H1 (cell line): ENCODE measurements around the gene DEGS1. TPM values are rescaled to one million over a fixed set of nuclear protein-coding genes. Genes with fewer than 3 reads are reported as not detected.

Experiments used
- CTCF ChIA-PET: fragments of 300-600 bp; sonication (Branson Sonifier 250); formaldehyde crosslinking; loops from one replicate; lab custom pipeline; 2021; ENCODE audit not compliant: partially characterized antibody; lab: Charles Lee
- POLR2A ChIA-PET: fragments of 300-600 bp; sonication (Branson Sonifier 250); formaldehyde crosslinking; loops from one replicate; lab custom pipeline; 2021; ENCODE audit warnings: inconsistent platforms; ENCODE audit not compliant: partially characterized antibody; lab: Charles Lee
- DNase-seq, 2 experiments: peaks; one replicate each; pipeline versions ENCODE4 v3.0.0 to v3.0.0-alpha.2; 2010 to 2022; ENCODE audit warnings: low spot score in 2 of 2, low read depth in 1 of 2, mixed read lengths in 1 of 2
- FAIRE-seq: peaks from 2 replicates; lab custom pipeline; 2011; peaks lifted over from hg19 to GRCh38; lab: Jason Lieb, UNC
- H2AFZ ChIP-seq: 2 replicates; pipeline ENCODE4 v1.8.1; 2012; ENCODE audit warnings: low read length, inconsistent platforms
- H2AK5ac ChIP-seq: 2 replicates; pipeline ENCODE4 v1.6.1; 2013; ENCODE audit warnings: low read depth, low read length
- H2BK120ac ChIP-seq: replicated peaks from 2 replicates; pipeline ENCODE3; 2013; ENCODE audit warnings: low read depth, low read length, inconsistent platforms
- H2BK12ac ChIP-seq: 2 replicates; pipeline ENCODE4 v1.6.1; 2013; ENCODE audit warnings: low read depth, low read length
- H2BK15ac ChIP-seq: 2 replicates; pipeline ENCODE4 v1.6.1; 2013; ENCODE audit warnings: low read length
- H2BK20ac ChIP-seq: 2 replicates; pipeline ENCODE4 v1.6.1; 2013; ENCODE audit warnings: low read length
- H2BK5ac ChIP-seq: 2 replicates; pipeline ENCODE4 v1.6.1; 2013; ENCODE audit warnings: low read depth, low read length
- H3K14ac ChIP-seq: 2 replicates; pipeline ENCODE4 v1.6.1; 2013; ENCODE audit warnings: inconsistent platforms; ENCODE audit not compliant: insufficient read length
- H3K18ac ChIP-seq: 2 replicates; pipeline ENCODE4 v1.6.1; 2013; ENCODE audit warnings: low read length; ENCODE audit errors: extremely low read depth
- H3K23ac ChIP-seq: 2 replicates; pipeline ENCODE4 v1.6.1; 2013; ENCODE audit warnings: inconsistent platforms; ENCODE audit not compliant: insufficient read length
- H3K23me2 ChIP-seq: 2 replicates; pipeline ENCODE4 v1.6.1; 2013; ENCODE audit warnings: low read depth, low read length
- H3K27ac ChIP-seq: 2 replicates; pipeline ENCODE4 v1.6.1; 2011; ENCODE audit warnings: low read depth, low read length, inconsistent platforms
- H3K27me3 ChIP-seq, 4 experiments: replicated peaks in 1 of 4; 1 replicate in 1 of 4; 2 replicates in 3 of 4; pipeline versions ENCODE4 v1.6.1 to v1.8.1; 2011 to 2013; ENCODE audit warnings: low read length in 3 of 4, mild to moderate bottlenecking in 3 of 4, inconsistent platforms in 2 of 4, mixed read lengths in 2 of 4, moderate library complexity in 1 of 4; ENCODE audit not compliant: control insufficient read depth in 3 of 4, insufficient read depth in 3 of 4; ENCODE audit errors: extremely low read depth in 1 of 4
- H3K36me3 ChIP-seq, 4 experiments: 2 replicates each; pipeline versions ENCODE4 v1.6.1 to v1.8.1; 2011 to 2013; ENCODE audit warnings: mild to moderate bottlenecking in 4 of 4, low read length in 3 of 4, moderate library complexity in 2 of 4, control low read depth in 1 of 4, inconsistent platforms in 1 of 4; ENCODE audit not compliant: insufficient read depth in 4 of 4, control insufficient read depth in 2 of 4
- H3K4ac ChIP-seq: replicated peaks from 2 replicates; pipeline ENCODE3; 2013; ENCODE audit warnings: low read length, low read depth, mixed read lengths, inconsistent platforms; ENCODE audit not compliant: insufficient read length
- H3K4me1 ChIP-seq, 4 experiments: replicated peaks in 1 of 4; 1 replicate in 1 of 4; 2 replicates in 3 of 4; pipeline versions ENCODE4 v1.6.1 to v1.8.1; 2011 to 2013; ENCODE audit warnings: low read length in 3 of 4, inconsistent platforms in 2 of 4, mixed read lengths in 1 of 4; ENCODE audit not compliant: insufficient read depth in 4 of 4, control insufficient read depth in 3 of 4
- H3K4me2 ChIP-seq, 2 experiments: 2 replicates each; pipeline versions ENCODE4 v1.6.1 to v1.8.1; 2011 to 2013; ENCODE audit warnings: low read depth in 2 of 2, low read length in 2 of 2, control low read depth in 1 of 2, inconsistent platforms in 1 of 2, mild to moderate bottlenecking in 1 of 2; ENCODE audit not compliant: insufficient read depth in 1 of 2
- H3K4me3 ChIP-seq, 4 experiments: fragments of 200-600, 300-600 bp in 1 of 4; sonication (generic), shearing (Covaris generic), sonication (Bioruptor Twin) in 1 of 4; 2 replicates each; pipeline versions ENCODE4 v1.5.1 to v1.8.1; 2011 to 2016; ENCODE audit warnings: low read length in 4 of 4, low read depth in 3 of 4, control low read depth in 2 of 4, inconsistent platforms in 2 of 4, mild to moderate bottlenecking in 2 of 4, mixed read lengths in 1 of 4, moderate library complexity in 1 of 4; ENCODE audit not compliant: insufficient read depth in 2 of 4; ENCODE audit errors: extremely low read depth in 1 of 4
- H3K56ac ChIP-seq: replicated peaks from 2 replicates; pipeline ENCODE3; 2013; ENCODE audit warnings: low read depth, mild to moderate bottlenecking, mixed read lengths, low read length, inconsistent platforms; ENCODE audit not compliant: insufficient read length
- H3K79me1 ChIP-seq: 2 replicates; pipeline ENCODE4 v1.6.1; 2013; ENCODE audit warnings: low read depth, low read length, control low read depth
- H3K79me2 ChIP-seq, 2 experiments: 2 replicates each; pipeline versions ENCODE4 v1.6.1 to v1.8.1; 2012 to 2013; ENCODE audit warnings: low read length in 2 of 2, mild to moderate bottlenecking in 2 of 2, inconsistent platforms in 1 of 2; ENCODE audit not compliant: insufficient read depth in 2 of 2, control insufficient read depth in 1 of 2
- H3K9ac ChIP-seq, 4 experiments: replicated peaks in 1 of 4; 1 replicate in 1 of 4; 2 replicates in 3 of 4; pipeline versions ENCODE4 v1.6.1 to v1.8.1; 2011 to 2013; ENCODE audit warnings: low read depth in 3 of 4, low read length in 3 of 4, control low read depth in 2 of 4, mild to moderate bottlenecking in 2 of 4, moderate library complexity in 2 of 4, inconsistent platforms in 1 of 4; ENCODE audit errors: extremely low read depth in 1 of 4
- H3K9me3 ChIP-seq, 2 experiments: 2 replicates each; pipeline versions ENCODE4 v1.6.1 to v1.8.1; 2012 to 2013; ENCODE audit warnings: mild to moderate bottlenecking in 2 of 2, moderate library complexity in 2 of 2, control low read depth in 1 of 2, inconsistent platforms in 1 of 2, low read depth in 1 of 2, low read length in 1 of 2, mixed read lengths in 1 of 2; ENCODE audit not compliant: insufficient read depth in 2 of 2
- H4K20me1 ChIP-seq, 2 experiments: replicated peaks in 1 of 2; 2 replicates each; pipeline versions ENCODE3 to v1.8.1; 2011 to 2013; ENCODE audit warnings: inconsistent platforms in 2 of 2, low read length in 2 of 2, mild to moderate bottlenecking in 1 of 2; ENCODE audit not compliant: insufficient read depth in 2 of 2, control insufficient read depth in 1 of 2
- H4K5ac ChIP-seq: 2 replicates; pipeline ENCODE4 v1.6.1; 2013; ENCODE audit warnings: low read length, low read depth, mixed read lengths, inconsistent platforms; ENCODE audit not compliant: insufficient read length
- H4K8ac ChIP-seq: 2 replicates; pipeline ENCODE4 v1.8.0; 2013; ENCODE audit warnings: mild to moderate bottlenecking, moderate library complexity, low read length, inconsistent platforms; ENCODE audit not compliant: insufficient read depth; ENCODE audit errors: extremely low read depth
- H4K91ac ChIP-seq: replicated peaks from 2 replicates; pipeline ENCODE3; 2013; ENCODE audit warnings: low read length, mixed read lengths, inconsistent platforms; ENCODE audit not compliant: insufficient read length
- KDM4A ChIP-seq: IDR thresholded peaks from one replicate; pipeline ENCODE4 v1.7.1; 2012; ENCODE audit warnings: low read depth, mild to moderate bottlenecking, moderate library complexity, low read length, inconsistent platforms; ENCODE audit not compliant: severe bottlenecking
- MAFK ChIP-seq: IDR thresholded peaks from 2 replicates; pipeline ENCODE4 v1.6.1; 2012; ENCODE audit warnings: low read depth, mild to moderate bottlenecking, improper control_type of control experiment, low read length
- polyA plus RNA-seq, 7 experiments: library from polyadenylated mRNA; depleted of rRNA in 3 of 7; stranded (reverse) in 5 of 7; unstranded in 2 of 7; fragments of >200 nt in 5 of 7; fragments of 200-250 nt in 2 of 7; gene quantifications; 1 replicate in 5 of 7; 2 replicates in 1 of 7; 4 replicates in 1 of 7; pipeline versions ENCODE4 v1.2.1 to v1.2.3, GENCODE V29; 2011 to 2013; ENCODE audit warnings: missing spikeins in 2 of 7, mixed read lengths in 2 of 7
- total RNA-seq: library from RNA; stranded (reverse); fragmentation: NEBNext Ultra II Directional; extraction: Animal tissue kit (Norgen Biotek cat#: 25700); gene quantifications from 2 replicates; pipeline ENCODE4 v1.2.1, GENCODE V29; 2021

Gene DEGS1
- total and polyA plus RNA-seq, 2 of the 8 experiments (the other 6 are each of a cell fraction or from before 2014, with no cell fraction given), result 46.1 to 114 TPM

DNA sequence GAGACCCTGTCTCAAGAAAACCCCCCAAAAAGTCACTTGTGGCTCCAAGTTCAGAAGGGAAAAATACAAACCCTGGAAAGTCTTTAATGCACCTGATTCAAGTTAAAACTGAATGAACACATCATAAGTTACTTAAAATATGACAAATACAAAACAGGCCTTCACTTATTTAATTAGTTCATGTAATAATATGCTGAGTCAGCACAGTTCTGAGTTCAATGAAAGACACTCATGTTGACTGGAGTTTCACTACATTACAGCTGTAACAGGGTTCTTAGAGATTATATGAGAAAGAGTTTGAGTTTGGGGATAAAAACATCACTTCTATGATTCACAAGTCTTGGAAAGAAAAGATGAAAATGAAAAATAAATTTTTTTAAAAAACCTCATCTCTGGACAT is 51.0 kb downstream of the DEGS1 start:
- no peaks in the 10 kb centered on the region for H3K79me1 ChIP-seq
- no peak overlapping the region for H2BK5ac ChIP-seq
- no peak overlapping the region for H4K5ac ChIP-seq
- no peak overlapping the region for H3K14ac ChIP-seq
- H3K27ac ChIP-seq, result no peak overlapping the region
- no peak overlapping the region for H3K18ac ChIP-seq
- no peaks in the 10 kb centered on the region; a peak in 1 of 7 replicates for H3K27me3 ChIP-seq
- no peak overlapping the region for H2BK120ac ChIP-seq
- H3K9me3 ChIP-seq, result no peaks in the 10 kb centered on the region
- H3K4me2 ChIP-seq, result no peak overlapping the region
- H2AK5ac ChIP-seq, result no peak overlapping the region
- FAIRE-seq (no peak), DNase-seq (no peak)
- no peaks in the 10 kb centered on the region for H3K79me2 ChIP-seq
- no peaks in the 10 kb centered on the region for H3K23me2 ChIP-seq
- no peak overlapping the region for H2BK20ac ChIP-seq
- peaks cover 2 to 29% (median 7%) of the 10 kb centered on the region in 4 experiments; a peak in 6 of 8 replicates for H3K36me3 ChIP-seq
- POLR2A ChIA-PET, result no interaction called here
- H3K4me3 ChIP-seq, result no peak overlapping the region
- no peak for TF ChIP-seq KDM4A
- peak; percentile 100 for TF ChIP-seq MAFK
- H3K4me1 ChIP-seq, result peaks cover 0 to 20% (median 10%) of the 10 kb centered on the region in 4 experiments; a peak in 6 of 7 replicates
- no peak overlapping the region for H2BK15ac ChIP-seq
- no peak overlapping the region for H4K91ac ChIP-seq
- H4K20me1 ChIP-seq, result no peaks in the 10 kb centered on the region
- no peak overlapping the region for H2AFZ ChIP-seq
- CTCF ChIA-PET, result interaction anchor here (0.6 kb wide), 1 partner anchor 105 kb away, joined by 4 read pairs; no protein-coding TSS in a partner anchor
- no peak overlapping the region for H4K8ac ChIP-seq
- no peak overlapping the region for H3K4ac ChIP-seq
- no peak overlapping the region for H3K23ac ChIP-seq
- no peak overlapping the region for H3K9ac ChIP-seq
- no peak overlapping the region for H3K56ac ChIP-seq
- H2BK12ac ChIP-seq, result no peak overlapping the region
